Gastroesophageal sphincter (tissue), 3 donors: ENCODE results near the gene FBF1.

ENCODE experiments used
- POLR2A ChIP-seq, 2 donors: fragments of 450-650 bp; IDR thresholded peaks; one replicate each; pipeline ENCODE4 v1.6.1; 2017; ENCODE audit warnings: antibody characterized with exemption in 2 of 2, mild to moderate bottlenecking in 2 of 2, moderate library complexity in 1 of 2
- POLR2AphosphoS5 ChIP-seq: sonication (generic); formaldehyde crosslinking; IDR thresholded peaks from one replicate; pipeline ENCODE4 v1.6.1; 2017; ENCODE audit warnings: antibody characterized with exemption
- TF ChIP-seq, protein P1 (sequence below), 4 experiments: fragments of 200-600 bp in 2 of 4; fragments of 450-650 bp in 2 of 4; sonication (generic) in 1 of 4; IDR thresholded peaks; one replicate each; pipeline ENCODE4 v1.5.1; 2017 to 2019; ENCODE audit warnings: antibody characterized with exemption in 4 of 4, mild to moderate bottlenecking in 2 of 4, moderate library complexity in 2 of 4

DNA sequence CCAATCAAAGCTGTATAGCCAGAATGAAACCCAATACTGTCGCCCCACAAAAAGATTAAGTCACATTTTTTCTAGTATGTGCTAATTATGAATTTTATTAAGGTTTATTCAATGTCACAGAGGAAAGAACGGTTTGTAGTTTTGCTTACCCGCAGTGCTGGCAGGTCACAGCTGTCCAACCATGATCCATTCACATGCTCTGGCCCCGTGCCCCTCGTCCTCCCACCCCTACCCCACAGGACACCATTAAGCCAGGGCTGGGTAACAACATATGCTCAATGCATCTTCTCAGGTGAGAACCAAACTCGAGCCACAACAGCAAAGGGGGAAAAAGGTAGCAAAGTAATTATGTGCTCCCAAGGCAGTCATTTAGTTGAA, 589 bp upstream of the FBF1 start:
- no peak for TF ChIP-seq POLR2A (IDR thresholded peaks at IDR 0.05)
- no peak for TF ChIP-seq POLR2AphosphoS5
- TF ChIP-seq, protein P1, sequence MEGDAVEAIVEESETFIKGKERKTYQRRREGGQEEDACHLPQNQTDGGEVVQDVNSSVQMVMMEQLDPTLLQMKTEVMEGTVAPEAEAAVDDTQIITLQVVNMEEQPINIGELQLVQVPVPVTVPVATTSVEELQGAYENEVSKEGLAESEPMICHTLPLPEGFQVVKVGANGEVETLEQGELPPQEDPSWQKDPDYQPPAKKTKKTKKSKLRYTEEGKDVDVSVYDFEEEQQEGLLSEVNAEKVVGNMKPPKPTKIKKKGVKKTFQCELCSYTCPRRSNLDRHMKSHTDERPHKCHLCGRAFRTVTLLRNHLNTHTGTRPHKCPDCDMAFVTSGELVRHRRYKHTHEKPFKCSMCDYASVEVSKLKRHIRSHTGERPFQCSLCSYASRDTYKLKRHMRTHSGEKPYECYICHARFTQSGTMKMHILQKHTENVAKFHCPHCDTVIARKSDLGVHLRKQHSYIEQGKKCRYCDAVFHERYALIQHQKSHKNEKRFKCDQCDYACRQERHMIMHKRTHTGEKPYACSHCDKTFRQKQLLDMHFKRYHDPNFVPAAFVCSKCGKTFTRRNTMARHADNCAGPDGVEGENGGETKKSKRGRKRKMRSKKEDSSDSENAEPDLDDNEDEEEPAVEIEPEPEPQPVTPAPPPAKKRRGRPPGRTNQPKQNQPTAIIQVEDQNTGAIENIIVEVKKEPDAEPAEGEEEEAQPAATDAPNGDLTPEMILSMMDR (IDR thresholded peaks at IDR 0.05) = no peak
